WERI-Rb-1 (cell line): ENCODE data around the gene STK35.
"Not testable (repeated sequence)": the region's sequence is repeated elsewhere in the genome, so short reads cannot be mapped to it uniquely, and the experiment has no call there.

Experiments used
- DNase-seq: peaks from one replicate; pipeline ENCODE4 v3.0.0-alpha.2; 2020
- H3K27ac ChIP-seq: fragments of 250-450 bp; sonication (Bioruptor Pico); 2 replicates; pipeline ENCODE4 v1.5.1; 2020; ENCODE audit warnings: mild to moderate bottlenecking, moderate library complexity
- H3K27me3 ChIP-seq: fragments of 250-450 bp; sonication (Bioruptor Pico); 2 replicates; pipeline ENCODE4 v1.5.1; 2021; ENCODE audit warnings: mild to moderate bottlenecking, low read depth, moderate library complexity; ENCODE audit not compliant: insufficient read depth, severe bottlenecking
- H3K36me3 ChIP-seq: fragments of 250-450 bp; sonication (Bioruptor Pico); 2 replicates; pipeline ENCODE4 v1.5.1; 2020; ENCODE audit warnings: mild to moderate bottlenecking, moderate library complexity
- H3K4me3 ChIP-seq: 2 replicates; pipeline ENCODE4 v1.5.1; 2011; ENCODE audit warnings: low read depth, mild to moderate bottlenecking, control low read depth, low read length
- H3K9me3 ChIP-seq: fragments of 250-450 bp; sonication (Bioruptor Pico); 2 replicates; pipeline ENCODE4 v1.5.1; 2021; ENCODE audit warnings: mild to moderate bottlenecking, moderate library complexity; ENCODE audit not compliant: severe bottlenecking
- CTCF ChIP-seq: IDR thresholded peaks from 2 replicates; pipeline ENCODE4 v1.5.1; 2011; ENCODE audit warnings: low read depth, mild to moderate bottlenecking, control low read depth, inconsistent platforms, low read length

The STK35 gene

GRCh38 chr20:2176946-2177345, 75.3 kb downstream of the STK35 start:
- Histone ChIP-seq H3K36me3 (no peaks in the 10 kb centered on the region), H3K27me3 (no peaks in the 10 kb centered on the region), H3K9me3 (no peaks in the 10 kb centered on the region), H3K27ac (no peak overlapping the region), H3K4me3 (no peak overlapping the region)
- no peak for TF ChIP-seq CTCF
- no peak for DNase-seq

- no peak for TF ChIP-seq CTCF
- no peaks in the 10 kb centered on the region for H3K27me3 ChIP-seq
- H3K36me3 ChIP-seq: no peaks in the 10 kb centered on the region
- no peak overlapping the region for H3K27ac ChIP-seq
- H3K4me3 ChIP-seq: no peak overlapping the region
- no peak for DNase-seq
- H3K9me3 ChIP-seq: no peaks in the 10 kb centered on the region
Measured at GRCh38 chr20:2178318-2179232, 76.9 kb downstream of the STK35 start.

- no peak for DNase-seq
- no peaks in the 10 kb centered on the region for H3K9me3 ChIP-seq
- H3K27ac ChIP-seq: no peak overlapping the region
- no peaks in the 10 kb centered on the region for H3K36me3 ChIP-seq
- no peak overlapping the region for H3K4me3 ChIP-seq
- no peak for TF ChIP-seq CTCF
- H3K27me3 ChIP-seq: no peaks in the 10 kb centered on the region
Measured at GRCh38 chr20:2179233-2179580, 77.6 kb downstream of the STK35 start.

- Histone ChIP-seq H3K4me3 (no peak overlapping the region), H3K27me3 (no peaks in the 10 kb centered on the region), H3K36me3 (no peaks in the 10 kb centered on the region), H3K27ac (no peak overlapping the region), H3K9me3 (no peaks in the 10 kb centered on the region)
- TF ChIP-seq CTCF: no peak
- DNase-seq: no peak
Measured at GRCh38 chr20:2179949-2180348, 78.3 kb downstream of the STK35 start.

- H3K36me3 ChIP-seq: no peaks in the 10 kb centered on the region
- DNase-seq: no peak
- peaks cover 6% of the 10 kb centered on the region for H3K9me3 ChIP-seq
- TF ChIP-seq CTCF: no peak
- H3K27me3 ChIP-seq: no peaks in the 10 kb centered on the region
- no peak overlapping the region for H3K4me3 ChIP-seq
- no peak overlapping the region for H3K27ac ChIP-seq
Measured at GRCh38 chr20:2183381-2183780, 81.8 kb downstream of the STK35 start.

DNA sequence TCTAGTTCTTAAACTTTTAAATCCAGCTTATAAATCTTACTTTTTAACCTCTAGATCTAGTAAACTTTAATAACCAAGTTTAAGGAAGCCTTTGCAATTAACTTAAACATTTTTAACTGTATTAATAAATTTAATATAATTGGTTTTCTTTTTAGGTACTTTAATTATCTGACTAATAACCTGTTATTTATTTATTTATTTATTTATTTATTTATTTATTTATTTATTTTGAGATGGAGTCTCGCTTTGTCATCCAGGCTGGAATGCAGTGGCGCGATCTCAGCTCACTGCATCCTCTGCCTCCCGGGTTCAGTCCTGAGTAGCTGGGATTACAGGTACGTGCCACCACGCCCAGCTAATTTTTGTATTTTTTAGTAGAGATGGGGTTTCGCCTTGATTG, 83.3 kb downstream of the STK35 start:
- not testable (repeated sequence) for H3K36me3 ChIP-seq, H3K27me3 ChIP-seq, H3K4me3 ChIP-seq, H3K27ac ChIP-seq, H3K9me3 ChIP-seq, DNase-seq
